H9 (cell line): ENCODE measurements around the gene GLRA1. TPM values are rescaled to one million over a fixed set of nuclear protein-coding genes. Genes with fewer than 3 reads are reported as not detected.

Source experiments
- DNase-seq: peaks from one replicate; pipeline ENCODE4 v3.0.0-alpha.2; 2017
- H2AFZ ChIP-seq: one replicate; pipeline ENCODE4 v1.6.1; 2013; ENCODE audit warnings: mild to moderate bottlenecking, low read length, control low read depth, moderate library complexity
- H2AK5ac ChIP-seq: 2 replicates; pipeline ENCODE4 v1.6.1; 2013; ENCODE audit warnings: low read length, control low read depth, mixed read lengths; ENCODE audit not compliant: insufficient read length
- H2BK120ac ChIP-seq: one replicate; pipeline ENCODE4 v1.6.1; 2013; ENCODE audit warnings: low read depth, mild to moderate bottlenecking, low read length, control low read depth, inconsistent platforms; ENCODE audit not compliant: poor library complexity, severe bottlenecking
- H2BK12ac ChIP-seq: 2 replicates; pipeline ENCODE4 v1.6.1; 2013; ENCODE audit warnings: low read length, control low read depth, mixed read lengths, low read depth; ENCODE audit not compliant: insufficient read length
- H2BK15ac ChIP-seq: 2 replicates; pipeline ENCODE4 v1.6.1; 2013; ENCODE audit warnings: low read depth, low read length, control low read depth
- H2BK20ac ChIP-seq: one replicate; pipeline ENCODE4 v1.6.1; 2013; ENCODE audit warnings: low read depth, mild to moderate bottlenecking, low read length, control low read depth, inconsistent platforms; ENCODE audit not compliant: poor library complexity, severe bottlenecking
- H2BK5ac ChIP-seq: 2 replicates; pipeline ENCODE4 v1.6.1; 2013; ENCODE audit warnings: low read length, control low read depth, mixed read lengths; ENCODE audit not compliant: insufficient read length
- H3K14ac ChIP-seq: 2 replicates; pipeline ENCODE4 v1.6.1; 2013; ENCODE audit warnings: low read length, control low read depth; ENCODE audit not compliant: insufficient read depth
- H3K18ac ChIP-seq: 2 replicates; pipeline ENCODE4 v1.6.1; 2013; ENCODE audit warnings: low read depth, mild to moderate bottlenecking, mixed read lengths, low read length, control low read depth; ENCODE audit not compliant: insufficient read length
- H3K23ac ChIP-seq: 2 replicates; pipeline ENCODE4 v1.6.1; 2013; ENCODE audit warnings: low read length, control low read depth, mixed read lengths, low read depth; ENCODE audit not compliant: insufficient read length
- H3K23me2 ChIP-seq: 2 replicates; pipeline ENCODE4 v1.6.1; 2013; ENCODE audit warnings: low read depth, mild to moderate bottlenecking, mixed read lengths, low read length, control low read depth; ENCODE audit not compliant: insufficient read length, poor library complexity, severe bottlenecking
- H3K27ac ChIP-seq: 2 replicates; pipeline ENCODE4 v1.5.1; 2013; ENCODE audit warnings: low read length, control low read depth, mixed read lengths, low read depth; ENCODE audit not compliant: insufficient read length
- H3K27me3 ChIP-seq: 2 replicates; pipeline ENCODE4 v1.6.1; 2013; ENCODE audit warnings: low read length, control low read depth, inconsistent platforms; ENCODE audit not compliant: insufficient read depth
- H3K4ac ChIP-seq: 2 replicates; pipeline ENCODE4 v1.6.1; 2013; ENCODE audit warnings: low read depth, mild to moderate bottlenecking, control low read depth, inconsistent platforms, low read length, moderate library complexity
- H3K4me1 ChIP-seq: 2 replicates; pipeline ENCODE4 v1.6.1; 2013; ENCODE audit warnings: low read length, control low read depth, inconsistent platforms; ENCODE audit not compliant: insufficient read depth
- H3K4me2 ChIP-seq: 2 replicates; pipeline ENCODE4 v1.6.1; 2013; ENCODE audit warnings: low read length, control low read depth, mixed read lengths; ENCODE audit not compliant: insufficient read length, insufficient read depth
- H3K56ac ChIP-seq: 2 replicates; pipeline ENCODE4 v1.6.1; 2013; ENCODE audit warnings: low read depth, mild to moderate bottlenecking, mixed read lengths, low read length, control low read depth; ENCODE audit not compliant: insufficient read length
- H3K79me1 ChIP-seq: 2 replicates; pipeline ENCODE4 v1.6.1; 2013; ENCODE audit warnings: low read depth, mild to moderate bottlenecking, moderate library complexity, low read length, control low read depth, inconsistent platforms; ENCODE audit not compliant: insufficient read depth, poor library complexity, severe bottlenecking
- H3K79me2 ChIP-seq: 2 replicates; pipeline ENCODE4 v1.6.1; 2013; ENCODE audit warnings: low read length, control low read depth, inconsistent platforms; ENCODE audit not compliant: insufficient read depth
- H3K9ac ChIP-seq: 2 replicates; pipeline ENCODE4 v1.6.1; 2013; ENCODE audit warnings: low read length, control low read depth, mixed read lengths; ENCODE audit not compliant: insufficient read length; ENCODE audit errors: extremely low read depth
- H3K9me3 ChIP-seq: one replicate; pipeline ENCODE4 v1.6.1; 2013; ENCODE audit warnings: low read depth, low read length, inconsistent platforms; ENCODE audit not compliant: control insufficient read depth
- H3T11ph ChIP-seq: one replicate; pipeline ENCODE4 v1.6.1; 2013; ENCODE audit warnings: mild to moderate bottlenecking, low read length, control low read depth, inconsistent platforms
- H4K20me1 ChIP-seq: one replicate; pipeline ENCODE4 v1.6.1; 2013; ENCODE audit not compliant: control insufficient read depth, insufficient read length, insufficient read depth
- H4K5ac ChIP-seq: 2 replicates; pipeline ENCODE4 v1.6.1; 2013; ENCODE audit warnings: low read depth, mild to moderate bottlenecking, mixed read lengths, low read length, control low read depth; ENCODE audit not compliant: insufficient read length
- H4K8ac ChIP-seq: replicated peaks from 2 replicates; pipeline ENCODE4 v1.6.1; 2013; ENCODE audit warnings: low read length, control low read depth, mixed read lengths, low read depth; ENCODE audit not compliant: insufficient read length
- H4K91ac ChIP-seq: 2 replicates; pipeline ENCODE4 v1.6.1; 2013; ENCODE audit warnings: low read depth, mild to moderate bottlenecking, moderate library complexity, mixed read lengths, low read length, control low read depth; ENCODE audit not compliant: insufficient read length
- H3K27ac Mint-ChIP-seq, 3 experiments: 2 replicates in 2 of 3; 3 replicates in 1 of 3; pipeline ENCODE4 v1.8.0; 2020 to 2021; ENCODE audit warnings: mixed read lengths in 3 of 3, mild to moderate bottlenecking in 1 of 3, moderate library complexity in 1 of 3
- H3K27me3 Mint-ChIP-seq: 2 replicates; pipeline ENCODE4 v1.8.0; 2021; ENCODE audit warnings: low read depth, mild to moderate bottlenecking, moderate library complexity, mixed read lengths
- H3K36me3 Mint-ChIP-seq, 3 experiments: 2 replicates in 2 of 3; 3 replicates in 1 of 3; pipeline ENCODE4 v1.8.0; 2020 to 2021; ENCODE audit warnings: low read depth in 3 of 3, mixed read lengths in 3 of 3; ENCODE audit not compliant: insufficient read depth in 1 of 3
- H3K4me1 Mint-ChIP-seq, 2 experiments: 2 replicates each; pipeline ENCODE4 v1.8.0; 2020; ENCODE audit warnings: mixed read lengths in 2 of 2
- H3K4me3 Mint-ChIP-seq, 2 experiments: 2 replicates in 1 of 2; 3 replicates in 1 of 2; pipeline ENCODE4 v1.8.0; 2020 to 2021; ENCODE audit warnings: mild to moderate bottlenecking in 2 of 2, mixed read lengths in 2 of 2, moderate library complexity in 1 of 2
- H3K9me3 Mint-ChIP-seq, 2 experiments: 2 replicates in 1 of 2; 3 replicates in 1 of 2; pipeline ENCODE4 v1.8.0; 2020; ENCODE audit warnings: mild to moderate bottlenecking in 2 of 2, mixed read lengths in 2 of 2, moderate library complexity in 1 of 2
- total RNA-seq: library from RNA; stranded (reverse); gene quantifications from 2 replicates; pipeline ENCODE4 v1.2.1, GENCODE V29; 2021
- TF ChIP-seq, protein P1 (sequence below): fragments of 200-600 bp; sonication (generic); conservative IDR thresholded peaks from 3 replicates; pipeline ENCODE4 v1.8.0; 2021; ENCODE audit warnings: antibody characterized with exemption, mild to moderate bottlenecking

GLRA1 gene
- total RNA-seq, 1 experiment from 2014 or later = not detected

DNA sequence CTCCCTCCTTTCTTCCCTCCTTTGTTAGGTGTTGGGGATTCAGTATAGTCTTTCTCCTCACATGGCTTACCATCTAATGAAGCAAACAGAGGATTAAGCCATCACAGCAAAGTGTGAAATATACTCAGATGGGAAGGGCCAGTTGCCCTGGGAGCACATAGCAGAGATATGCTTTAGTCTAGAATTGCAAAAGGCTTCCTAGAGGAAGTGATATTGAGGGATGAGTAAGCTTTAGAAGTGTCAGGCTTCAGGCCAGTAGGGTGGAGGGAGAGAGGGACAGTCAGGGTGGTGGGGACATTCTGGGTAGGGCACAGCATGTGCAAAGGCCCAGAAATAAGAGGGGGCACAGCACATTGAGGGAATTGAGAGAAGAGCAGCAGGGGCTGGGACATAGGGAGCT is 46.2 kb upstream of the GLRA1 start:
- Histone ChIP-seq H3K23ac (no peak overlapping the region), H2AK5ac (no peak overlapping the region), H4K20me1 (no peaks in the 10 kb centered on the region), H3K4me2 (no peak overlapping the region), H3K9me3 (no peaks in the 10 kb centered on the region), H3K56ac (no peak overlapping the region), H3K23me2 (no peaks in the 10 kb centered on the region), H2BK5ac (no peak overlapping the region), H3K79me1 (no peaks in the 10 kb centered on the region), H3K27me3 (no peaks in the 10 kb centered on the region), H2BK120ac (no peak overlapping the region), H2BK15ac (no peak overlapping the region), H3K9ac (no peak overlapping the region), H3T11ph (no peak overlapping the region), H2BK20ac (no peak overlapping the region), H4K5ac (no peak overlapping the region), H3K27ac (no peak overlapping the region), H2BK12ac (no peak overlapping the region), H3K14ac (no peak overlapping the region), H4K8ac (no peak overlapping the region), H2AFZ (no peak overlapping the region), H3K79me2 (no peaks in the 10 kb centered on the region), H4K91ac (no peak overlapping the region), H3K4me1 (no peaks in the 10 kb centered on the region), H3K18ac (no peak overlapping the region), H3K4ac (no peak overlapping the region)
- H3K36me3 Mint-ChIP-seq = no peaks in the 10 kb centered on the region
- no peak overlapping the region for H3K27ac Mint-ChIP-seq
- TF ChIP-seq, protein P1, sequence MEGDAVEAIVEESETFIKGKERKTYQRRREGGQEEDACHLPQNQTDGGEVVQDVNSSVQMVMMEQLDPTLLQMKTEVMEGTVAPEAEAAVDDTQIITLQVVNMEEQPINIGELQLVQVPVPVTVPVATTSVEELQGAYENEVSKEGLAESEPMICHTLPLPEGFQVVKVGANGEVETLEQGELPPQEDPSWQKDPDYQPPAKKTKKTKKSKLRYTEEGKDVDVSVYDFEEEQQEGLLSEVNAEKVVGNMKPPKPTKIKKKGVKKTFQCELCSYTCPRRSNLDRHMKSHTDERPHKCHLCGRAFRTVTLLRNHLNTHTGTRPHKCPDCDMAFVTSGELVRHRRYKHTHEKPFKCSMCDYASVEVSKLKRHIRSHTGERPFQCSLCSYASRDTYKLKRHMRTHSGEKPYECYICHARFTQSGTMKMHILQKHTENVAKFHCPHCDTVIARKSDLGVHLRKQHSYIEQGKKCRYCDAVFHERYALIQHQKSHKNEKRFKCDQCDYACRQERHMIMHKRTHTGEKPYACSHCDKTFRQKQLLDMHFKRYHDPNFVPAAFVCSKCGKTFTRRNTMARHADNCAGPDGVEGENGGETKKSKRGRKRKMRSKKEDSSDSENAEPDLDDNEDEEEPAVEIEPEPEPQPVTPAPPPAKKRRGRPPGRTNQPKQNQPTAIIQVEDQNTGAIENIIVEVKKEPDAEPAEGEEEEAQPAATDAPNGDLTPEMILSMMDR = no peak
- H3K4me1 Mint-ChIP-seq = peaks cover 3% of the 10 kb centered on the region in 2 experiments; a peak in 3 of 4 replicates
- no peaks in the 10 kb centered on the region; the same call in 1 of the 2 replicates for H3K27me3 Mint-ChIP-seq
- no peaks in the 10 kb centered on the region for H3K9me3 Mint-ChIP-seq
- no peak overlapping the region for H3K4me3 Mint-ChIP-seq
- DNase-seq = no peak
